Natural killer cell treated with Interleukin-12 subunit alpha and Interleukin-12 subunit beta and Interleukin-15 and Interleukin-18, amount 100 ng/mL, for 72 hours (primary cell): Measurements from ENCODE around the gene KIAA0825. TPM values are rescaled to one million over a fixed set of nuclear protein-coding genes. Genes with fewer than 3 reads are reported as not detected.
"Not testable (repeated sequence)": the region's sequence is repeated elsewhere in the genome, so short reads cannot be mapped to it uniquely, and the experiment has no call there.

Experiments used
- ATAC-seq, 2 donors: fragments of 150-1000 bp; cut with Tn5 transposase in 1 of 2; sonication (Bioruptor Pico), chemical (Tn5 transposase) in 1 of 2; 2 replicates each; pipeline ENCODE4 v1.10.0; 2021
- DNase-seq: peaks from one replicate; pipeline ENCODE4 v3.0.0; 2022; ENCODE audit warnings: low spot score
- H3K27ac Mint-ChIP-seq, 2 donors: 1 replicate in 1 of 2; 2 replicates in 1 of 2; pipeline ENCODE4 v1.8.0; 2022; ENCODE audit warnings: mixed read lengths in 2 of 2, mild to moderate bottlenecking in 1 of 2, moderate library complexity in 1 of 2
- H3K27me3 Mint-ChIP-seq, 2 donors: 1 replicate in 1 of 2; 2 replicates in 1 of 2; pipeline ENCODE4 v1.8.0; 2022; ENCODE audit warnings: mixed read lengths in 2 of 2
- H3K36me3 Mint-ChIP-seq: one replicate; pipeline ENCODE4 v1.8.0; 2022; ENCODE audit warnings: mixed read lengths
- H3K4me1 Mint-ChIP-seq, 2 donors: 1 replicate in 1 of 2; 2 replicates in 1 of 2; pipeline ENCODE4 v1.8.0; 2022; ENCODE audit warnings: low read depth in 2 of 2, mixed read lengths in 2 of 2, mild to moderate bottlenecking in 1 of 2
- H3K4me3 Mint-ChIP-seq: one replicate; pipeline ENCODE4 v1.8.0; 2022; ENCODE audit warnings: mixed read lengths
- H3K9me3 Mint-ChIP-seq: 2 replicates; pipeline ENCODE4 v1.8.0; 2022; ENCODE audit warnings: mixed read lengths
- total RNA-seq, 2 donors: library from RNA; stranded (reverse); gene quantifications; one replicate each; pipeline ENCODE4 v1.2.3, GENCODE V29; 2022

Gene KIAA0825
- total RNA-seq, 2 donors from 2014 or later, result 5.2 to 6.2 TPM

- H3K27ac Mint-ChIP-seq, DNase-seq, H3K4me3 Mint-ChIP-seq, ATAC-seq, H3K4me1 Mint-ChIP-seq: not testable (repeated sequence)
- Mint-ChIP-seq H3K27me3 (peaks cover 17 to 35% of the 10 kb centered on the region in 2 donors), H3K36me3 (peaks cover 36% of the 10 kb centered on the region), H3K9me3 (peaks cover 22% of the 10 kb centered on the region)
These were observed 474.8 kb downstream of the KIAA0825 start for GRCh38 chr5:94143621-94144020.

- ATAC-seq (no peak), DNase-seq (no peak)
- peaks cover 23 to 48% of the 10 kb centered on the region in 2 donors for H3K27me3 Mint-ChIP-seq
- no peak overlapping the region for H3K4me3 Mint-ChIP-seq
- no peaks in the 10 kb centered on the region for H3K4me1 Mint-ChIP-seq
- peaks cover 30% of the 10 kb centered on the region for H3K9me3 Mint-ChIP-seq
- H3K27ac Mint-ChIP-seq, result no peak overlapping the region
- peaks cover 38% of the 10 kb centered on the region for H3K36me3 Mint-ChIP-seq
These were observed 478.1 kb downstream of the KIAA0825 start for GRCh38 chr5:94140300-94140699.

- no peak overlapping the region for H3K4me3 Mint-ChIP-seq
- DNase-seq (no peak), ATAC-seq (no peak)
- no peaks in the 10 kb centered on the region for H3K36me3 Mint-ChIP-seq
- H3K9me3 Mint-ChIP-seq, result no peaks in the 10 kb centered on the region
- no peaks in the 10 kb centered on the region for H3K4me1 Mint-ChIP-seq
- no peak overlapping the region for H3K27ac Mint-ChIP-seq
- H3K27me3 Mint-ChIP-seq, result peaks cover 21 to 32% of the 10 kb centered on the region in 2 donors
These were observed 488.3 kb downstream of the KIAA0825 start for GRCh38 chr5:94130077-94130476.

GRCh38 chr5:94125107-94125506, 493.3 kb downstream of the KIAA0825 start:
- Mint-ChIP-seq H3K4me3 (no peak overlapping the region), H3K4me1 (no peaks in the 10 kb centered on the region), H3K27me3 (peaks cover 31 to 54% of the 10 kb centered on the region in 2 donors), H3K27ac (no peak overlapping the region), H3K36me3 (peaks cover 4% of the 10 kb centered on the region), H3K9me3 (no peaks in the 10 kb centered on the region)
- ATAC-seq, result no peak
- DNase-seq, result no peak

DNA sequence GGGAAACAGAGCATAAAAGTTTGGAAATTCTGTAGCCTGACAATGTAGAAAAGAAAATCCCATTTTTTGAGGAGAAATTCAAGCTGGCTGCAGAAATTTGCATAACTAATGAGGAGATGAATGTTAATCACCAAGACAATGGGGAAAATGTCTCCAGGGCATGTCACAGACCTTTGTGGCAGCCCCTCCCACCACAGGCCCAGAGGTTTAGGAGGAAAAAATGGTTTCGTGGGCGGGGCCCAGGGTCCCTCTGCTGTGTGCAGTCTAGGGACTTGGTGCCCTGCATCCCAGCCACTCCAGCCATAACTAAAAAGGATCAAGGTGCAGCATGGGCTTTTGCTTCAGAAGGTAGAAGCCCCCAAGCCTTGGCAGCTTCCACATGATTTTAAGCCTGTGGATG, 502.1 kb downstream of the KIAA0825 start:
- not testable (repeated sequence) for ATAC-seq, H3K9me3 Mint-ChIP-seq, H3K4me3 Mint-ChIP-seq, DNase-seq, H3K27ac Mint-ChIP-seq, H3K4me1 Mint-ChIP-seq
- peaks cover 19% of the 10 kb centered on the region for H3K36me3 Mint-ChIP-seq
- H3K27me3 Mint-ChIP-seq, result peaks cover 34 to 38% of the 10 kb centered on the region in 2 donors

GRCh38 chr5:94113087-94113486, 505.3 kb downstream of the KIAA0825 start:
- H3K27me3 Mint-ChIP-seq, result peaks cover 17 to 21% of the 10 kb centered on the region in 2 donors
- ATAC-seq, result no peak
- no peak overlapping the region for H3K27ac Mint-ChIP-seq

GRCh38 chr5:94111209-94112004, 507.0 kb downstream of the KIAA0825 start:
- peaks cover 22% of the 10 kb centered on the region for H3K36me3 Mint-ChIP-seq
- peaks cover 17 to 19% of the 10 kb centered on the region in 2 donors for H3K27me3 Mint-ChIP-seq
- H3K9me3 Mint-ChIP-seq, result peaks cover 6% of the 10 kb centered on the region
- DNase-seq, result peak; percentile 96
- H3K27ac Mint-ChIP-seq, result peak overlapping the region; percentile 93 to 98
- peak; percentile 99 for ATAC-seq
- peaks cover 28 to 29% of the 10 kb centered on the region in 2 donors for H3K4me1 Mint-ChIP-seq
- peak overlapping the region; percentile 93 for H3K4me3 Mint-ChIP-seq

More at GRCh38 chr5:94113087-94113486, 505.3 kb downstream of the KIAA0825 start:
- H3K36me3 Mint-ChIP-seq, result peaks cover 19% of the 10 kb centered on the region
- DNase-seq, result no peak
- peaks cover 20 to 25% of the 10 kb centered on the region in 2 donors for H3K4me1 Mint-ChIP-seq
- H3K9me3 Mint-ChIP-seq, result peaks cover 6% of the 10 kb centered on the region
- no peak overlapping the region for H3K4me3 Mint-ChIP-seq

DNA sequence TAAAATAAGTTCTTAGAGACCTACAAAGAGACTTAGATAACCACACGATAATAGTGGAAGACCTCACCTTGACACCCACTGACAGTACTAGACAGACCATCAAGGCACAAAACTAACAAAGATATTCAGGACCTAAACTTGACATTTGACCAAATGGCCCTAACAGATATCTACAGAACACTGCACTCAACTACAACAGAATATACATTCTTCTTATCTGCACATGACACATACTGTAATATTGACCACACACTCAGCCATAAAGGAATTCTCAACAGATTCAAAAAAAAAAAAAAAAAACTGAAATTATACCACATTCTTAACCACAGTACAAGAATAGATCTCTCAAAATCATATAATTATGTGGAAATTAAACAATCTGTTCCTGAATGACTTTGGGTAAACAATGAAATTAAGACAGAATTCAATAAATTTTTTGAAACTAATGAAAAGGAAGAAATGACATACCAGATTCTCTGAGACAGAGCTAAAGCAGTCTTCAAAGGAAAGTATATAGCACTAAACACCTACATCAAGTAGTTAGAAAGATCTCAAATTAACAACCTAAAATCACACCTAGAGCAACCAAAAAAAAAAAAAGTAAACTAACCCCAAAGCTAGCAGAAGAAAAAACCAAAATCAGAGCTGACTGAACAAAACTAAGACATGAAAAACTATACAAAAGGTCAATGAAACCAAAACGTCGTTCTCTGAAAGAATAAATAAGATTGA, 514.7 kb downstream of the KIAA0825 start:
- ATAC-seq, result no peak
- peaks cover 18% of the 10 kb centered on the region for H3K9me3 Mint-ChIP-seq
- no peak overlapping the region for H3K27ac Mint-ChIP-seq
- H3K4me1 Mint-ChIP-seq, result peaks cover 52 to 63% of the 10 kb centered on the region in 2 donors
- no peak for DNase-seq
- peaks cover 25% of the 10 kb centered on the region for H3K36me3 Mint-ChIP-seq
- H3K27me3 Mint-ChIP-seq, result no peaks in the 10 kb centered on the region
- no peak overlapping the region for H3K4me3 Mint-ChIP-seq

Other genes with a start within 250 kb of the KIAA0825 start
- 10 to 100 TPM; 32.6 to 44.7 TPM for gene SLF1, start 65 bp upstream of the KIAA0825 start, total RNA-seq